Fibroblast of lung (primary cell): Measurements from ENCODE around the gene FHIT. TPM values are rescaled to one million over a fixed set of nuclear protein-coding genes. Genes with fewer than 3 reads are reported as not detected.

Experiments used
- DNase-seq, 2 donors: peaks; one replicate each; pipeline versions ENCODE4 v3.0.0 to v3.0.0-alpha.2; 2010; ENCODE audit warnings: low read depth in 2 of 2
- H2AFZ ChIP-seq: 2 replicates; pipeline ENCODE4 v1.5.1; 2012; ENCODE audit warnings: low read length, control low read depth, inconsistent platforms
- H3K27ac ChIP-seq: 2 replicates; pipeline ENCODE4 v1.5.1; 2011; ENCODE audit warnings: low read length, control low read depth; ENCODE audit not compliant: insufficient read depth
- H3K27me3 ChIP-seq: 2 replicates; pipeline ENCODE4 v1.5.1; 2011; ENCODE audit warnings: mild to moderate bottlenecking, low read length; ENCODE audit not compliant: control insufficient read depth, insufficient read depth
- H3K36me3 ChIP-seq: 2 replicates; pipeline ENCODE4 v1.5.1; 2011; ENCODE audit warnings: low read length; ENCODE audit not compliant: control insufficient read depth, insufficient read depth
- H3K4me1 ChIP-seq: 2 replicates; pipeline ENCODE4 v1.5.1; 2011; ENCODE audit warnings: low read length; ENCODE audit not compliant: control insufficient read depth, insufficient read depth; ENCODE audit errors: extremely low read depth
- H3K4me2 ChIP-seq: 2 replicates; pipeline ENCODE4 v1.5.1; 2011; ENCODE audit warnings: low read length, control low read depth; ENCODE audit not compliant: insufficient read depth; ENCODE audit errors: extremely low read depth
- H3K4me3 ChIP-seq, 4 experiments: fragments of 200-600 bp in 1 of 4; sonication (generic) in 1 of 4; replicated peaks in 1 of 4; 2 replicates each; pipeline ENCODE4 v1.5.1; 2011 to 2016; ENCODE audit warnings: low read length in 4 of 4, low read depth in 3 of 4, mild to moderate bottlenecking in 3 of 4, control low read depth in 2 of 4, inconsistent platforms in 1 of 4, mixed read lengths in 1 of 4; ENCODE audit not compliant: insufficient read depth in 1 of 4; ENCODE audit errors: control extremely low read depth in 1 of 4
- H3K79me2 ChIP-seq: 2 replicates; pipeline ENCODE4 v1.5.1; 2012; ENCODE audit warnings: mild to moderate bottlenecking, low read length, inconsistent platforms; ENCODE audit not compliant: control insufficient read depth, insufficient read depth
- H3K9ac ChIP-seq: 2 replicates; pipeline ENCODE4 v1.5.1; 2011; ENCODE audit warnings: mild to moderate bottlenecking, low read length, control low read depth; ENCODE audit not compliant: insufficient read depth
- H3K9me3 ChIP-seq: 2 replicates; pipeline ENCODE4 v1.5.1; 2012; ENCODE audit warnings: low read depth, low read length; ENCODE audit not compliant: control insufficient read depth, insufficient read depth
- H4K20me1 ChIP-seq: 2 replicates; pipeline ENCODE4 v1.5.1; 2011; ENCODE audit warnings: low read length; ENCODE audit not compliant: control insufficient read depth, insufficient read depth; ENCODE audit errors: extremely low read depth
- CTCF ChIP-seq, 2 donors: IDR thresholded peaks in 1 of 2; conservative IDR thresholded peaks in 1 of 2; 1 replicate in 1 of 2; 2 replicates in 1 of 2; pipeline ENCODE4 v1.5.1; 2011 to 2012; ENCODE audit warnings: low read length in 2 of 2, control low read depth in 1 of 2, inconsistent platforms in 1 of 2, low read depth in 1 of 2, mild to moderate bottlenecking in 1 of 2
- EZH2 ChIP-seq: IDR thresholded peaks from 2 replicates; pipeline ENCODE4 v1.5.1; 2012; ENCODE audit warnings: low read length, control low read depth, mild to moderate bottlenecking; ENCODE audit errors: missing control alignments
- polyA plus RNA-seq, 2 donors: library from polyadenylated mRNA; depleted of rRNA in 1 of 2; stranded (reverse) in 1 of 2; unstranded in 1 of 2; fragments of >200 nt; gene quantifications; 2 replicates each; pipeline ENCODE4 v1.2.1, GENCODE V29; 2011 to 2012; ENCODE audit warnings: missing spikeins in 1 of 2
- total RNA-seq: library from RNA; depleted of rRNA; stranded (reverse); fragments of >200 nt; gene quantifications from 2 replicates; pipeline ENCODE4 v1.2.1, GENCODE V29; 2014

Gene FHIT
- total and polyA plus RNA-seq, 2 donors (not counting 1 experiment from before 2014, with no cell fraction given): 0.79 to 2.1 TPM

GRCh38 chr3:60274646-60275045, 976.6 kb downstream of the FHIT start:
- no peak for DNase-seq
- Histone ChIP-seq H3K9me3 (no peaks in the 10 kb centered on the region), H3K27me3 (no peaks in the 10 kb centered on the region), H3K4me1 (no peaks in the 10 kb centered on the region), H2AFZ (no peak overlapping the region), H3K36me3 (no peaks in the 10 kb centered on the region), H3K4me3 (no peak overlapping the region), H3K9ac (no peak overlapping the region), H3K27ac (no peak overlapping the region), H3K4me2 (no peak overlapping the region), H3K79me2 (no peaks in the 10 kb centered on the region), H4K20me1 (no peaks in the 10 kb centered on the region)
- TF ChIP-seq CTCF (conservative IDR thresholded peaks at IDR 0.05 in 1 of 2, IDR thresholded peaks at IDR 0.05 in 1 of 2; ENCODE audit: low read depth in 1 of 2, low read length in 2 of 2) (no peak), EZH2 (no peak)

- Histone ChIP-seq H3K4me1 (no peaks in the 10 kb centered on the region), H3K27me3 (no peaks in the 10 kb centered on the region), H3K9me3 (no peaks in the 10 kb centered on the region), H3K27ac (no peak overlapping the region), H3K36me3 (no peaks in the 10 kb centered on the region), H3K79me2 (no peaks in the 10 kb centered on the region), H3K4me2 (no peak overlapping the region), H3K9ac (no peak overlapping the region), H2AFZ (no peak overlapping the region), H3K4me3 (no peak overlapping the region), H4K20me1 (no peaks in the 10 kb centered on the region)
- no peak for TF ChIP-seq EZH2
- TF ChIP-seq CTCF (conservative IDR thresholded peaks at IDR 0.05 in 1 of 2, IDR thresholded peaks at IDR 0.05 in 1 of 2; ENCODE audit: low read depth in 1 of 2, low read length in 2 of 2): no peak
- no peak for DNase-seq
Observed at GRCh38 chr3:60274098-60274497, 977.2 kb downstream of the FHIT start.

- H4K20me1 ChIP-seq: no peaks in the 10 kb centered on the region
- no peak overlapping the region for H3K9ac ChIP-seq
- H3K4me3 ChIP-seq: no peak overlapping the region
- H3K27ac ChIP-seq: no peak overlapping the region
- no peaks in the 10 kb centered on the region for H3K36me3 ChIP-seq
- H3K9me3 ChIP-seq: no peaks in the 10 kb centered on the region
- no peaks in the 10 kb centered on the region for H3K79me2 ChIP-seq
- H2AFZ ChIP-seq: no peak overlapping the region
- no peaks in the 10 kb centered on the region for H3K27me3 ChIP-seq
- no peak for DNase-seq
- no peaks in the 10 kb centered on the region for H3K4me1 ChIP-seq
- TF ChIP-seq CTCF (conservative IDR thresholded peaks at IDR 0.05 in 1 of 2, IDR thresholded peaks at IDR 0.05 in 1 of 2; ENCODE audit: low read depth in 1 of 2, low read length in 2 of 2) (no peak), EZH2 (no peak)
- no peak overlapping the region for H3K4me2 ChIP-seq
Observed at GRCh38 chr3:60269829-60270266, 981.4 kb downstream of the FHIT start.
